Measurements from ENCODE around the gene FCER2.

Gene FCER2

GRCh38 chr19:7638802-7639465, 63.0 kb downstream of the FCER2 start:
- H3K27me3 ChIP-seq (ENCODE audit: control insufficient read depth, insufficient read depth, low read length): no peaks in the 10 kb centered on the region; the same call in 1 of the 2 replicates

More at GRCh38 chr19:7638802-7639465, 63.0 kb downstream of the FCER2 start:
- H3K9me3 ChIP-seq (ENCODE audit: control insufficient read depth, insufficient read depth, low read length): no peaks in the 10 kb centered on the region
- H3K27ac ChIP-seq (ENCODE audit: low read length): no peak overlapping the region
- WGBS (ENCODE audit: insufficient coverage, insufficient read length): no CpG with 5 or more reads among the region's 12 CpGs
- no peak overlapping the region for H3K4me3 ChIP-seq (ENCODE audit: low read length)
- H3K36me3 ChIP-seq (ENCODE audit: control insufficient read depth, insufficient read depth, low read length): no peaks in the 10 kb centered on the region
- no peak for DNase-seq (ENCODE audit: low read depth, low spot score)
- peaks cover 2% of the 10 kb centered on the region; the same call in 1 of the 2 replicates for H3K4me1 ChIP-seq (ENCODE audit: control insufficient read depth, insufficient read depth, low read length)

All from iPS DF 6.9 (cell line).